NOMO-1 treated with DMSO at 0.1 percent for 48 hours (cell line): Measurements from ENCODE around the gene TMEM184B.

Source experiments
- DNase-seq: peaks from one replicate; lab custom pipeline; 2025; ENCODE audit not compliant: unreplicated experiment; lab: John Stamatoyannopoulos, UW

Gene TMEM184B

GRCh38 chr22:38228326-38228872, 44.4 kb downstream of the TMEM184B start:
- no peak for DNase-seq

- DNase-seq, result no peak
These were observed 45.8 kb downstream of the TMEM184B start for GRCh38 chr22:38226853-38227649.

DNA sequence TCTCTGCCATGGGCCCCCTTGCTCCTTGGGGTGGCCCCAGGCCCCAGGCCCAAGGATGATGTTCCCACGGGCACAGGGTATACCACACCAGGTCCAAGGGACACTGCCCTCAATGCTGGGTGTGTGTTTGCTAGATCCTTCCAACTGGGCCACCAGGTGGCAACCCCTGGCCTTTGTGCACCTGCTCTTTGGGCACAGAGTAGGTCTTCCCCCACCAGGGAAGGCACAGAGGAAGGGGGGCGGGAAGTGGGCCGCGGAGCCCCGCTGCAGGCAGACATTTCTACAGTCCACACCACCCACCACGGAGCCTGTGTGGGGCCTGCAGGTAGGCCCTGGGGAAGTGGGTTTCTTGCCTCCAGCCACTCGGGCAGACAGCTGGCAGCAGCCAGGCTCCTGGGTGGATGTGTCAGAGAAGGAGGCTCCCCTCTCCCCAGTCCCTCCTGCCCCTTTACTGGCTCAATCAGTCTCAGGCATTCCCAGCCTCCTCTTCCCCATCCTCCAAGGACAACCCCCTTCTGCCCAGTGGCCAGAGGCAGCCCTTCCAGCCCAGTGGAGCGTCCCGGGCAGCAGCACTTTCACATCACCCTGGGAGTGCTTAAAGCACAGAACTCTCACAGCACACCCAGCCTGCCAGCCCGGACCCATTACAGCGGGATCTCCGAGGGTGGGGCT, 49.4 kb downstream of the TMEM184B start:
- DNase-seq, result no peak

DNA sequence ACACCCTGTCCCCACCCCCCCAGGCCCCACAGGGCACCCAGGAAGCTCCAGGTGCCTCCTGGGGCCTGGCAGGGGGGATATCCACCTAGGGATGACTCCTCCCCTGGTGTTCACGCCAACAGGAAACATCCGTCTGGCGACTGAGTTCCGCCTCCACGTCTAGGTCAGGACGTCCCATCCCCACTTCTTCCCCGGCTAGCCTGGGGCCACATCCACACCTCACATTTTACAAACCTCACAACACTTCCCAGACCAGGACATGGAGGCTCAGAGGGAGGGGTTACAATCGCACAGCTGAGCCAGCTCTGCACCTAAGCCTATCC, 50.1 kb downstream of the TMEM184B start:
- no peak for DNase-seq

DNA sequence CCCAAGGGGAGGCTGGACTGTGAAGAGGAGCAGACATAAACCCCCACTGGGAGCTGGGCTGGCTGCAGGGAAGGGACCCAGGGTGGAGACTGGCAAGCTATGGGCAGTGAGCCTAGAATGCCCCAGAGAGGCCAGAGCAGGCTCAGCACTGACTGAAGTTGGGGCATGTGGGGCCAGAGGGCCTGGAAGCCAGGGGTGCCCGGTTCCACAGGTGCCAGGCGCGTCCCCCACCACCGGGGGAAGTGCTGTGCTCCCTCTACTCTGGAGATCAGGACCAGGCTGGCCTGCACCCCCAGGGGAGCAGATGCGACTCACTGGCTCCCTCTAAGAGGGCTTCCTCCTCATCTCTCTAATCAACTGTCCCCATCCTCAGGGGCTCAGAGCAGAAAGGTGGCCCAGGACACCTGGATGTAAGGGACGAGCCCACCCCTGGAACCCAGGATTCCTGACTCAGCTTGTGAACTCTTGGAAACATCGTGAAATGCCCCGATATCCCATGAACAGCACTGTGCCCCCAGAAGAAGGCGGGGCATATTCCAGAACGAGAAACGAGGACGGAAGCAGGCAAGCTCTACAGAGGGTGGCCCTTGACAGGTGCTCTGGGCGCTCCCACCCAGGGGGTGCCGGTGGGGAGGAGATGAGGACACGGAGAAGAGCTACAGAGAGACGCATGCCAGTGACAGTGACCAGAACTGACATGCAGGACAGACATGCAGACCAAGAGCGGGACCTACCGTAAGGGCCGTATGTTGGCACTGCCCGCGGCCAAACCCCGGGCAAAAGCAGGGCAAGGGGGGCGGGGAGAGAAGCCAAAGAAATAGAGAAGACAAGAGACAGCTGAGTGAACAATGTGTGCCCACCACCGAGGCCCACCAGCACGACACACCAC, 50.7 kb downstream of the TMEM184B start:
- no peak for DNase-seq

- no peak for DNase-seq
These were observed 51.4 kb downstream of the TMEM184B start for GRCh38 chr22:38221407-38221806.

DNA sequence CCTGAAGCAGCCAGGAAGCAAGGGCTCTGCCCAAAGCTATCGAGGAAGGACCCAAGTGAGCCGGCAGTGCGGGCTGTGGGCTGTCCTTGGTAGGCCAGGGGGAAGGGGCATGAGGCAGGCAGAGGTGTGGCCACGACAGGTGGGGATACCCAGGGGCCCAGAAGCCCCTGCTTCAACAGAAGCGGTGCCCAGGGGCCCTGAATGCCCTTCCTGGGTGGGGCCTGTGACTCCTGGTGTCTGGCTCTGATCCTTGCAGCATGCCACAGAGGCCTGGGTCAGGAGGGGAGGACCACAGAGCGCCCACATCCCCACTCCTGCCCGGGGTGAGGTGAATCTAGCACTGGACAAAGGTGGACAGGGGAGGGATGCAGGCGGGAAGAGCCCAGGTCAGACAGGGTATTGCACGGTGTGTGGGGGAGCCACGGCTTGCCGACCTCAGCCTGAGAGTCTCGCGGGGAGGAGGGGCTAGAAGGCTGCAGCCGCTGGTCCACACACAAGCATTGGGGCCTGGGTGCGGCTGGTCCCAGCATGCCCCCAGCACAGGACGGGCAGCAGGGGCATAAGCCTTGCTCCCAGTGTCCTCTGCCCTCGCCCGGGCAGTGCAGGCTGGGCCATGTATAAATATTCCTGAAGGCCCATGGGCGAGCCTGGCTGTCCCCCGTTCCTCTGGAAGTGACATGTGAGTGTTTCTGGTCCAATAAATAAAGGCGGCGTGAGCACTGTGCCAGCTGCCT, 52.0 kb downstream of the TMEM184B start:
- no peak for DNase-seq

- DNase-seq, result no peak
These were observed 52.6 kb downstream of the TMEM184B start for GRCh38 chr22:38220163-38220562.

- no peak for DNase-seq
These were observed 53.2 kb downstream of the TMEM184B start for GRCh38 chr22:38219632-38220031.

DNA sequence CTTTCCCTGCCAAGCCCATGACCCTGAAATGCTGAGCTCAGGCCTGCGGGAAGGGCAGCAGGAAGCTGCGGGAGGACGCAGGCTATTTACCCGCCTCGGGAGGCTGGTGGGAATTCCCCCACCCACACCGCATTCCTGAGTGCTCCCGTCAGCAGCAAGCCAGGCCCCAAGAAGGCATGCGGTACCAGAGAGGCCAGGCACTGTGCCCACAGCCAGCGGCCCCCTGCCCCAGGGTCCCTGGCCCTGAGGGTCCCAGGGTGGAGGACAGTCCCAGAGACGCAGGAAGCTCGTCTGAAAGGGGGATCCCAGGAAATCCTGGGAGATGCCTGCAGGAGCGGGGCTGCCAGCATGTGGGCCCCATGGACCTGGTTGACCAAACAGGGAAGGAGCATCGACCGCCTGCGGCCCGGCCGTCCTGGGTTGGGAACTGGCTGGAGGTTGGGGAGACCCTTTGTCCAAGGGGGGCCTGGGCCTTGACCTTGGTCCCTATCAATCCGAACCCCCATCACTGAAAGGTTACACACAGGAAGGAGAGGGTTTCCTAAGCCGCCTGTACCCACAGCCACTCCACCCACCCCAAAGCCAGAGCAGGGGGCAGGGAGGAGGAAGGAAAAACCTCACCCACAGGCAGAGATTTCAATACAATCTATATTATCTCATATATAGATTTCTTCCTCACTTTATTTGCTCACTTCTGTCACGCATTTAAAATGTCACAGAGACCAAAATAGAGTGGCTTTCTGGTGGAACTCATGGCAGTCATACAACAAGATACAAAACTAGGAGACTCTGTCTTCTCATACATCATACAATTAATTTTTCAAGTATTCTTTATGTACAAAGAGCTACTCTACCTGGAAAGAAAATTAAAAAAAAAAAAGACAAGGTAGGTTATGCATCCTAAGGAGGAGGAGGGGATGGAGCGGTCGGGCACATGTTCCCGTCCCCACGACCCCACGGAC, 53.9 kb downstream of the TMEM184B start:
- no peak for DNase-seq

DNA sequence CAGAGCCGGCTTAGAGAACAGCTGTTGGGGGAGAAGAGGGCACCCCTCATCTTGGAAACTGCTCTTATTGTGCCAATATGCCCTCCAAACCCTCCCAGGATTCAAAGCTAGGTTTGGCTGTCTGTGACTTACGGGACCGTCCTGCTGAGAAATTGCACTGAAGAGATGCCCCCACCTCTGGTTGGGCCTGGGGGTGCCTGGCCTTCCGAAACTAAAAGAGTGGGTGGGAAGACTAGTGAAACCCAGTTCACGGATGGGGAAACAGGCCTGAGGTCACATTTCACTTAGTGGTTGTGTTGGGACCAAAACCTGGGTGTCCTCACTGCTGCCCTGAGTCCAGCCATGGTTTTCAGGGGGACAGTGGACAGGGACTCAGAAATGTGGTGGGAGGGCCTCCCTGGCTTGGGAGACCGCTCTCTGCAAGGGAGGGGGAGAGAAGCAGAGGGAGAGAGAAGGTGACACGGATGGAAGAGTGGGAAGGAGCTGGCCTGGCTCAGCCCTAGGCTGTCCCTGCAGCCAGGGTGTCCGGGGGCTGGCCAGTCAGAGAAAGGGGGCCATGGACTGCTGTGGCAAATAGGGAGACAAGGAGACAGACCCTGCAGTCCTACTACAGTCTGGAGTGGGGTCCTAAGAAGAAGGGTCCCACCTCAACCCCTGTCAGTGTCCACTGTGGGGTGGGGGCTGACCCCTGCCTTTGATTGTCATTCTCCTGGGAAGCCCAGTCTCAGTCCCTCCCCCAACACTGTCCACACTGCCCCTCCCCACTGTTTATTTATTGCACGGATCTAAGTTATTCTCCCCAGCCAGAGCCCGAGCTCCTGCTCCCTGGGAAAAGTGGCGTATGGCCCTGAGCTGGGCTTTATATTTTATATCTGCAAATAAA, 57.4 kb downstream of the TMEM184B start:
- no peak for DNase-seq

DNA sequence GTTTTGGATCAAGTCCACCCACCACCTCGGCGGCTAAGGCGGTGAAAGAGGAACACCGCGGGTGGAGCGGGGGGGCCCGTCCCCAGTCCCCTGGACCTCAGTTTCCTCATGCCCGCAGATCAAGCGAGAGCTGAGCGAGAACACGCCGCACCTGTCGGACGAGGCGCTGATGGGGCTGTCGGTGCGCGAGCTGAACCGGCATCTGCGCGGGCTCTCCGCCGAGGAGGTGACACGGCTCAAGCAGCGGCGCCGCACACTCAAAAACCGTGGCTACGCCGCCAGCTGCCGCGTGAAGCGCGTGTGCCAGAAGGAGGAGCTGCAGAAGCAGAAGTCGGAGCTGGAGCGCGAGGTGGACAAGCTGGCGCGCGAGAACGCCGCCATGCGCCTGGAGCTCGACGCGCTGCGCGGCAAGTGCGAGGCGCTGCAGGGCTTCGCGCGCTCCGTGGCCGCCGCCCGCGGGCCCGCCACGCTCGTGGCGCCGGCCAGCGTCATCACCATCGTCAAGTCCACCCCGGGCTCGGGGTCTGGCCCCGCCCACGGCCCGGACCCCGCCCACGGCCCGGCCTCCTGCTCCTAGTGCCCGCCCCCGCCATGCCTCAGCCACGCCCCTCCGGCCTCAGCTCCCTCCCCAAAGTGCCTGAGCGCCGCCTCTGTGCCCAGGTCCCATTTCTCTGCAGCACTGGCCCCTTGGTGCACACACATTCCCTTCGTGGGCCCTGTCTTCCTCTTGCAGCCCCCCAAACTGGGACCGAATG, 58.3 kb downstream of the TMEM184B start:
- peak; percentile 40 for DNase-seq

DNA sequence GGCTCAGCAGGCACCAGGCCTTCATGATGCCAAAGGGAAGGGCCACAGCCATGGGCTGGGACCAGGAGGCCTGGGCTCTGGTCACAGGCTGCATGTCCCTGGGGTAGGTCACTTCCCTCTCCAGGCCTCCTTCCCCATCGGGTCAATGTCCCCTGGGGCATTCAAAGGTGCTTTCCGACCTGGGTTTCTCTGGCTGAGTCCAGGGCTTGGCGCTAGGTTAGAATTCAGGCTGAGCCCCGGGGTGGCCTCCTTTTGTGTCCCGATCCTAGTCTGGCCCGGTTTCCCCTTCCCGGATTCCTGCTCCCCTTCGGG, 58.9 kb downstream of the TMEM184B start:
- no peak for DNase-seq

DNA sequence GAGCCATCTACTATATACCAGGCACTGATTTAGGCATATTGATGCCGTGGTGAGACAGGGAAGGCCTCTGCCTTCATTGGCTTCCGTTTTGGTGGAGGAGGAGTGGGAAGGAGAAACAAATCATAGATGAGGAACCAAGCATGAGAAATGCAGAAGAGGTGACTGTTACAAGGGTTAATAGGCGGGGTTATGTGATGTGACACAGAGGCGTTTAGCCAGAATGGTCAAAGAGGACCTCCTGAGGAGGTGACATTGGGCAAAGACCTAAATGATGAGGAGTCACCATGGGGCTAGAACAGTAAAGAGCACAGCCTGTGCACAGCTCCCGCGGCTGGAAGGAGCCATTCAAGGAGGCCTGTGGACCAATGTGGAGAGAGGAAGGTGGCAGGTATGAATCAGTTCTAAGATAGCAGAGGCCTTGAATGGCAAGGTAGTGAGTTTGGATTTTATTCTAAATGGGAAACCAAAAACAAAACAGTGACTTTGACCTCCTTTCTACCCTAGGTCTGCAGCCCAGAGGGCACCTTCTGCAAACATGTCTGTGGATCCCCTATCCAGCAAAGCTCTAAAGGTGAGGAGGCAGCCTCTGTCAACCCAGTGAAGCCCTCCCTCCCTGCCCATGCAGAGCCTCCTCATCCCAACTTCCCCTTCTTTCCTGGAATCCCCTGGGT, 59.4 kb downstream of the TMEM184B start:
- DNase-seq, result peak; percentile 90

GRCh38 chr22:38212442-38212841, 60.4 kb downstream of the TMEM184B start:
- DNase-seq, result no peak

DNA sequence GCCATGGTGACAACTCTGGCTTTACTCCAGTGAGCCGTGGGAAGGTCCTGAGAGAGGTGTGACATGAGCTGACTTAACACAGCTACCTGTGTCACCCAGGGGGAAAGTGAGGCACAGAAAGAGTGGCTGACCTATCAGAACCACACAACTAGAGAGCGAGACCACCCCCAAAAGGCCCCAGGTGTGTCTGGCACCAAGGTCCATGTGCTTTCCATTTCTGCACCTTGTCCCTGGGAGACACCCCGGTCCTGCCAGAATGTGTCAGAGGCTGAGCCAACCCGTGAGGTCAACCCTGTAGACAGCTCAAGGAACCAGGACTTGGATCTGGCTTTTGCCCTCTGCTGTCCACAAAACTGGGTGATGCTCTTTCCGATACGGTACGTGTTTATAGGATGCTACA, 61.3 kb downstream of the TMEM184B start:
- no peak for DNase-seq

DNA sequence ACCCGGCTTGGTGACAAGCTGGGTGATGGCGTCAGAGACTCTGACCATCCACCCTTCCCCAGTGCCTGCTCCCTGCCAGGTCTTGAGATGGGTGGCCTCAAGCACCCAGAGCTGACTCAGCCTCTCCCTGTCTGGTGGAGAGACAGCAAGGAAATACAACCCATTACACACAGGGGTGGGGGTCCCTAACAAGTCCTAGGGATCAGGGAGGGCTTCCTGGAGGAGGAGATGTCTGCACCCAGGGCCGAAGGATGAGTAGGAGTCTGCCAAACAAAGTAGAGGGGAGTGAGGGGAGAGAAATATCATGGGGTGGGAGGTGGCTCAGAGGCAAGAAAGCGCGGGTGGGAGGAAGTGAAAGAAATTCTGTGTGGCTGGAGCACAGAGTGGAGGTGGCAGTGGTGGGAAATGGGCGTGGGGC, 64.2 kb downstream of the TMEM184B start:
- no peak for DNase-seq
